ENCODE data around the gene NDRG2.

The NDRG2 gene

GRCh38 chr14:21024585-21025370, at the start of gene NDRG2:
Gene NDRG2 (minus strand): TSS chr14:21025061. CDS start chr14:21023315, 1,746 bp downstream.
- peak; percentile 46 to 50 for DNase-seq (ENCODE audit: low read depth in 2 of 2)

DNA sequence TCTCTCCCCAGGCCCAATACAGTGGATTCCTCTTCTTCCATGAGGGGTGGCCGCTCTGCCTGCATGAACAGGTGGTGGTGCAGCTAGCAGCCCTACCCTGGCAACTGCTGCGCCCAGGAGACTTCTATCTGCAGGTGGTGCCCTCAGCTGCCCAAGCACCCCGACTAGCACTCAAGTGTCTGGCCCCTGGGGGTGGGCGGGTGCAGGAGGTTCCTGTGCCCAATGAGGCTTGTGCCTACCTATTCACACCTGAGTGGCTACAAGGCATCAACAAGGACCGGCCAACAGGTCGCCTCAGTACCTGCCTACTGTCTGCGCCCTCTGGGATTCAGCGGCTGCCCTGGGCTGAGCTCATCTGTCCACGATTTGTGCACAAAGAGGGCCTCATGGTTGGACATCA, 49.1 kb upstream of the NDRG2 start:
- DNase-seq (ENCODE audit: low read depth in 2 of 2): no peak

DNA sequence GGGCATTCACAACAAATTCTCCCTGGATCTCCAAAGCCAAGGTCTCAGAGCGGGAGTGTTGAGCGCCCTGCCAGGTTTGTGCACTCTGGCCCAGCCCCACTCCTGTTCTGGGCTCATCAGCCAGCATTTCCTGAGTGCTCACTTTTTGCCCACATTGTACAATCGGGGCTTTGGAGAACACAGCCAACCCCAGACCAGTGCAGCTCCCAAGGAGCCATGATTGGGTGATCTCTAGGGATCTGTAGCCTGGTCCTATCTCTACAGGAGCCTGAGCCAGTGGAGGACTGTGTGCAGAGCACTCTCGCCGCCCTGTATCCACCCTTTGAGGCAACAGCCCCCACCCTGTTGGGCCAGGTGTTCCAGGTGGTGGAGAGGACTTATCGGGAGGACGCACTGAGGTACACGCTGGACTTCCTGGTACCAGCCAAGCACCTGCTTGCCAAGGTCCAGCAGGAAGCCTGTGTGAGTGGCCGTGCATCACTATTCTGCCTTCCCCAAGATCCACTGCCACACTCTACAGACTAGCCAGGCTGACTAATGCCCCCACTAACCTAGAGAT, 48.0 kb upstream of the NDRG2 start:
- no peak for DNase-seq (ENCODE audit: low read depth in 2 of 2)

GRCh38 chr14:21072031-21072473, 47.2 kb upstream of the NDRG2 start:
- DNase-seq (ENCODE audit: low read depth in 2 of 2): no peak

- DNase-seq (ENCODE audit: low read depth in 2 of 2): no peak
Observed at GRCh38 chr14:21071225-21072030, 46.6 kb upstream of the NDRG2 start.

- no peak for DNase-seq (ENCODE audit: low read depth in 2 of 2)
Observed at GRCh38 chr14:21070610-21071224, 45.9 kb upstream of the NDRG2 start.

- no peak for DNase-seq (ENCODE audit: low read depth in 2 of 2)
Observed at GRCh38 chr14:21070083-21070609, 45.3 kb upstream of the NDRG2 start, which contains the start of gene ARHGEF40. Gene ARHGEF40 (plus strand): TSS chr14:21070304. CDS start chr14:21070397, 93 bp downstream.

GRCh38 chr14:21069388-21070082, 44.7 kb upstream of the NDRG2 start:
- DNase-seq (ENCODE audit: low read depth in 2 of 2): no peak

DNA sequence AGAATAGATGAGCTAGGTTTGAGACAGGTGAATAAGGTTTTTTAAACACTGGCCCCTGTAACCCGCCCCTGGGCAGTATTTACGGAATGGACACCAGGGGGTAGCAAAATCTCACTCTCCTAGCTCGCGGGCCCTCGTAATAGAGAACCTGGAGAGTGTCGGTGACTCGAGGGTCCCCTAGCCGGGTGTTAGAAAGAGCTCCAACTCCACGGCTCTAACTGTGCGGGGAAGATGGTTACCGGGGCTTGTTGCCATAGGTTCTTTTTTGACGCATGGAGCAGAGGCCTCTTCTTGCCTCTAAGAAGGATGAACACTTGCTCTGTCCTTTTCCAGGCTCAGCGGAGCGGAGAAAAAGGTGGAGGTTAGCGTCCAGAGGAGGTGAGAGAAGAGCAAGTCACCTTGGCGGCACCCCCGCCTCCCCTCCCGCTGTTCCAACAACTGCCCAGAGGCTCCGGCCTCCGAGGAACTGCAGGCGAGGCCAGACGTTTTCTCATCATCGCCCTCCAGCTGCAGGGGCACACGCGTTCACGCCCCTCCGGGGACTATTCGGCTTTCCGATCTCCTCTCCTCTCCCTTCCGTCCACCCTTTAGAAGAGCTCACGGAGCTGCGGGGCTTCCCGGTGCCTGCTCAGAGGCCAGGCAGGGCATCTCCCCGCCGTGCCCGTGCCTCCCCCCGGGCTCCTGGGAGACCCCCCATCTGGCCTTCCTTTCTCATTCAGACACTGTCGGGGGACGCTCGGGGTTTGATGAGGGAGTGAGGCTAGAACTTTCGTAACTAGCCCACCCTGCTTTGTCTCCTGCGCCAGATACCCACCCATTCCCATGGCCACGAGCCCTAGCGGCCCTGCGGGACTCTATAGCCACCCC, 43.9 kb upstream of the NDRG2 start:
- peak in 1 of 2 donors; percentile 30 for DNase-seq (ENCODE audit: low read depth in 2 of 2)

- DNase-seq (ENCODE audit: low read depth in 2 of 2): no peak
Observed at GRCh38 chr14:21066882-21067502, 42.1 kb upstream of the NDRG2 start.

DNA sequence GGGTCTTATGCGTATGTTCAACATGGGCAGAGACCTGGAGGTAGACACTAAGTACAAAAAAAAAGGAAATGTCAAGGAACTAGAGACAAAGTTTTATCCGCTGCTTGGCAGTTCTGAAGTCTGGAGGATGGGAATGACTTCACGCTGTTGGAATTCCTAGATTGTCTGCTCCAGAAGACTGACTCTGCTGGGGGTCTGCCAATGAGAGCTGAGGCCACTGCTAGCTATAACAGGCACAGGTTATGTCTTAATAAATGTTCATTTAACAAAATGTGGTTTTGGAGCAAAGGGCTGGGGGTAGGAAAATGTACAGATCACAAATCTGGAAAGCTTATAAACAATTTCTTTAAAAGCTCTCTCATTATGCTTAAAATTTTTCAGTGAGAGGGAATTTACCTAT, 38.6 kb upstream of the NDRG2 start:
- no peak for DNase-seq (ENCODE audit: low read depth in 2 of 2)

DNA sequence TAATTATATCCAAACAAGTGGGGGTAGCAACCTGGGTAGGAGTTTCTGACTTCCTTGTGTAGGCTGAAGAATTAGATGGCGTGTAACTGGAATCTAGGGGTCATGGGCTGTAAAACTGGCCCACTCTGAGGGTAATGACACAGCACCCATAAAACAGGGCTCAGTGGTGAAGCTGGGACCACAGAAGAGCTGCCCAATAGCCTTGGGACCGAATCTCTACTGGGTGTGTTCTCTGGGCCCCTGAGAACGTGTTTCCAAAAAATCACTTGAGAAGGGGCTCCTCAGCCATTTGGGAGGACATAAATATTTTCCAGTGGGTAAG, 36.4 kb upstream of the NDRG2 start:
- DNase-seq (ENCODE audit: low read depth in 2 of 2): no peak

- no peak for DNase-seq (ENCODE audit: low read depth in 2 of 2)
Observed at GRCh38 chr14:21060614-21061346, 35.9 kb upstream of the NDRG2 start.

DNA sequence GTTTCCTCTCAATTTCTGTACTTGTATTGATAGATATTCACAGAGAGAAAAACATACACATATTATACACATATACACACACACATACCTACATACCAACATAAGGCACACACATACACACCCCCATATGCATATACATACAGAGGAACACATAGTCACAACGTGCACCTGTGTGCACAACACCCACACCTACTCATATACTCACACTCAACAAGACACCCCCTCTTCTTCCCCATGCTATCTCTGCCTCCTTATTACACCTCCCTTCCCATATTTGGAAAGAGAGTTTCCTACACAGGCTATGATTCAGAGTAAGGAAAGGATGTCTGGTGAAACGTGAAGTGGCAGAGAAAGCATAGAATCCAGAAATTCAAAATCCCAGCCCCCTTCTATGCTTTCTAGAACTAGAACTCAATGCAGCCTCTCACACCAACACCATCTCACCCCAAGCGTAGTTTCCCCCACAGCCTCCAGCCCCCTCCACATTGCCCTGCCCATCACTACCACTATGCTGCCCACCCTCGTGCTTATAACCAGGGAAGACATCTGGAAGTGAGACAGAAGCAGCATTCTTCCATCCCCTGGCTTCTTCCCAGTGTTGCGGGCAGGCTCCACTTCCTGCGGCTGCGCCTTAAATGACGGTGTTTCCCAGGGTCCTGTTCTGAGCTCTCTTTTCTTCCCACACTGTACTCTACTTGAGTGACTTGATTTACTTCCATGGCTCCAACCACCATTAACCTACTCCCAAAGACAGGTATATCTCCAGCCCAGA, 35.2 kb upstream of the NDRG2 start:
- no peak for DNase-seq (ENCODE audit: low read depth in 2 of 2)

DNA sequence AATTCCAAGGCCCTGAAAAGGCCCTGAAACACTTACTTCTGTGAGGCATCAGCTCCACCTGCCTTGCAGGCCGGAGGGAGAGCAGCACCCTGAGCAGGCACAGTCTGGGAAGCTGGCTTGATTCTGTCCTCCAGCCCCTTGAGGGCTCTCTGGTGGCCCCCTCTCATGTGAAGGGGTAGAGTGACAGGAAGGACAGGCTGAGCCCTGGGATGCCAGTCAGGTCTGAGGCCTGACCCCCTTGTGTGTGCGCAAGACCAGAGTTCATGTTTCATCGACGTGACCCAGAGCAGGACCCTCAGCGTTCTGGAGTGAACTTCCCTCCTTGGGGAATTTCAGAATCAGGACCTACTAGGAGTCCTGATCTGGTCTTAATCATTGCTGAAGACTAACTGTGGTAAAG, 34.0 kb upstream of the NDRG2 start:
- no peak for DNase-seq (ENCODE audit: low read depth in 2 of 2)

- no peak for DNase-seq (ENCODE audit: low read depth in 2 of 2)
Observed at GRCh38 chr14:21057803-21058675, 33.2 kb upstream of the NDRG2 start, which contains the start of gene RNASE8. Gene RNASE8 (plus strand): TSS chr14:21057822. CDS start chr14:21057893, 71 bp downstream.

DNA sequence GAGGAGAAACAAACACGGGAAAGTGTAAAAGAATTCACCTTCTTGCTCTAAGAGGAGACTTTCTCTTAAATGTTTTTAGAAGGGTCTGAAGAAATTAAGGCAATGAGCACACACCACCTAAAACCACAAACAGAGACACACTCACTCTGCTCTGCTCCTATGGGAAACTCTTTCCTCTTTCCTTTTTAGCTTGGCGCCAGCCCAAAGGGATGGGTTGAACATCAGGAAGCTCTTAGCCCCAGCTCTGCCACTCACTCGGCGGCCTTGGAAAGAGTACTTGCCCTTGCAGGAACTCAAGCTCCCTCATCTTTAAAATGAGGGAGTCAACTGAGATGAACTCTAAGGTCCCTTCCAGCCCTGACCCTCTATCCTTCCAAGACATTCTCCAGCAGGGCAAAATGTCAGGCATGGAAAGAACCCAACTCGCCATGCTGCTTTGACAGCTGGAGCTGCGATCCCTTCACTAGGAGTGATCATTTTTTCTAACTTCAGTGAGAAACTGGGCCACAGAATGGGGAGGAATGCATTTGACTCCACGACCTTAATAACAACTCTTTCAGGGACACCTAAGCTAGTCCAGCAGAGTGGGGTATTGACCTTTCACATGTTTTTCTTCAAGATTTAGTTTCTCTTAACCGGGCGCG, 31.8 kb upstream of the NDRG2 start:
- no peak for DNase-seq (ENCODE audit: low read depth in 2 of 2)

Data from stimulated activated CD8-positive, alpha-beta memory T cell treated with anti-CD3 and anti-CD28 coated beads, Interleukin-15, amount 100 ng/mL, for 4 hours (primary cell).